ENCODE data around the gene TRPM3. TPM values are rescaled to one million over a fixed set of nuclear protein-coding genes. Genes with fewer than 3 reads are reported as not detected.

TRPM3 gene
- total and polyA plus RNA-seq, 9 of the 15 experiments (the other 6 are each of a cell fraction or from before 2014, with no cell fraction given), result 0.04 TPM; not detected in 8

- no peak for TF ChIP-seq CTCF (IDR thresholded peaks at IDR 0.05 in 2 of 3, conservative IDR thresholded peaks at IDR 0.05 in 1 of 3; ENCODE audit: insufficient read depth in 2 of 3, low read depth in 1 of 3, low read length in 3 of 3)
- TF ChIP-seq SMARCA4 (IDR thresholded peaks at IDR 0.05), result no peak
- no peak for TF ChIP-seq CEBPB (tag; IDR thresholded peaks at IDR 0.05)
- TF ChIP-seq ZNF707 (CRISPR knock-in tag; conservative IDR thresholded peaks at IDR 0.05), result no peak
- no peak for TF ChIP-seq PTRF (tag; IDR thresholded peaks at IDR 0.05)
- TF ChIP-seq ZNF197 (CRISPR knock-in tag; IDR thresholded peaks at IDR 0.05; ENCODE audit: low read depth), result no peak
- TF ChIP-seq ETS1 (conservative IDR thresholded peaks at IDR 0.05; ENCODE audit: control insufficient read depth, low read depth, low read length), result no peak
- TF ChIP-seq ZBTB49 (CRISPR knock-in tag; IDR thresholded peaks at IDR 0.05; ENCODE audit: borderline replicate concordance), result no peak
These were observed 556.7 kb downstream of the TRPM3 start (continued) for GRCh38 chr9:70564468-70565335.

Measured in K562 (cell line).